Measurements from ENCODE around the gene AKAIN1.

DNA sequence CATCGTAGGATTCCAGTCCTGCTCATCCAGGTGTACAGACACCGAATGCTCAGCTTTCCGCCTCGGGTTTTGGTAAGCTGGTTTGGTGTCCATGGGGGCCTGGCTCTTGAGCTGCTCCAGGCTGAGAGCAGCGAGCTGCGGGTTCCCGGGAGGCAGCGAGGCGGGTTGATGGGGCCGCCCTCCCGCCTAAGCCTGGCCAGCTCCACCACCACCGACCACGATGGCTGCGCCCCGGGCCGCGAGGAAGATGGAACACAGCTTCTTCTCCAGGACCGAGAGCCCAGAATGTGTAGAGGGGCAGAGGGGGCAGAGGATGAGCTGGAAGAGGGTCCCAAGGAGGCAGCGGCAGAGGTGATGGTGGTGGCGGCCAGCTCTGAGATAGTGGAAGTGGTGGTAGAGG, 64.1 kb downstream of the AKAIN1 start:
- TF ChIP-seq, protein P1, sequence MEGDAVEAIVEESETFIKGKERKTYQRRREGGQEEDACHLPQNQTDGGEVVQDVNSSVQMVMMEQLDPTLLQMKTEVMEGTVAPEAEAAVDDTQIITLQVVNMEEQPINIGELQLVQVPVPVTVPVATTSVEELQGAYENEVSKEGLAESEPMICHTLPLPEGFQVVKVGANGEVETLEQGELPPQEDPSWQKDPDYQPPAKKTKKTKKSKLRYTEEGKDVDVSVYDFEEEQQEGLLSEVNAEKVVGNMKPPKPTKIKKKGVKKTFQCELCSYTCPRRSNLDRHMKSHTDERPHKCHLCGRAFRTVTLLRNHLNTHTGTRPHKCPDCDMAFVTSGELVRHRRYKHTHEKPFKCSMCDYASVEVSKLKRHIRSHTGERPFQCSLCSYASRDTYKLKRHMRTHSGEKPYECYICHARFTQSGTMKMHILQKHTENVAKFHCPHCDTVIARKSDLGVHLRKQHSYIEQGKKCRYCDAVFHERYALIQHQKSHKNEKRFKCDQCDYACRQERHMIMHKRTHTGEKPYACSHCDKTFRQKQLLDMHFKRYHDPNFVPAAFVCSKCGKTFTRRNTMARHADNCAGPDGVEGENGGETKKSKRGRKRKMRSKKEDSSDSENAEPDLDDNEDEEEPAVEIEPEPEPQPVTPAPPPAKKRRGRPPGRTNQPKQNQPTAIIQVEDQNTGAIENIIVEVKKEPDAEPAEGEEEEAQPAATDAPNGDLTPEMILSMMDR (IDR thresholded peaks at IDR 0.05) = no peak
- no peak for TF ChIP-seq POLR2A (IDR thresholded peaks at IDR 0.05)
